GM21515 (cell line): ENCODE results near the gene ITPR2.
"Not testable (repeated sequence)": the region's sequence is repeated elsewhere in the genome, so short reads cannot be mapped to it uniquely, and the experiment has no call there.

Experiments
- ATAC-seq: cut with Tn5 transposase; IDR thresholded peaks from one replicate; pipeline ENCODE4 v1.9.1; 2021; ENCODE audit not compliant: unreplicated experiment

The ITPR2 gene

GRCh38 chr12:26327975-26328644 is 504.9 kb downstream of the ITPR2 start:
- ATAC-seq = no peak

GRCh38 chr12:26323673-26324072 is 509.3 kb downstream of the ITPR2 start:
- ATAC-seq = no peak

GRCh38 chr12:26319511-26319910 is 513.5 kb downstream of the ITPR2 start:
- no peak for ATAC-seq

GRCh38 chr12:26318661-26319068 is 514.3 kb downstream of the ITPR2 start:
- peak; percentile 91 for ATAC-seq

GRCh38 chr12:26317942-26318575 is 514.9 kb downstream of the ITPR2 start:
- peak; percentile 29 for ATAC-seq

- not testable (repeated sequence) for ATAC-seq
Observed at GRCh38 chr12:26314103-26314502, 518.9 kb downstream of the ITPR2 start.

- not testable (repeated sequence) for ATAC-seq
Observed at GRCh38 chr12:26310489-26310888, 522.5 kb downstream of the ITPR2 start.

- no peak for ATAC-seq
Observed at GRCh38 chr12:26309634-26310033, 523.4 kb downstream of the ITPR2 start.

- no peak for ATAC-seq
Observed at GRCh38 chr12:26304273-26304672, 528.7 kb downstream of the ITPR2 start.

GRCh38 chr12:26303418-26303817 is 529.6 kb downstream of the ITPR2 start:
- no peak for ATAC-seq

GRCh38 chr12:26302776-26303175 is 530.2 kb downstream of the ITPR2 start:
- no peak for ATAC-seq

- no peak for ATAC-seq
Observed at GRCh38 chr12:26299751-26300150, 533.2 kb downstream of the ITPR2 start.

GRCh38 chr12:26298785-26299621 is 534.0 kb downstream of the ITPR2 start:
- peak; percentile 98 for ATAC-seq

GRCh38 chr12:26297396-26298070 is 535.5 kb downstream of the ITPR2 start:
- no peak for ATAC-seq

GRCh38 chr12:26295001-26295400 is 538.0 kb downstream of the ITPR2 start:
- no peak for ATAC-seq

- no peak for ATAC-seq
Observed at GRCh38 chr12:26293612-26294011, 539.4 kb downstream of the ITPR2 start.

- no peak for ATAC-seq
Observed at GRCh38 chr12:26292596-26292995, 540.4 kb downstream of the ITPR2 start.

GRCh38 chr12:26290565-26290964 is 542.4 kb downstream of the ITPR2 start:
- ATAC-seq = no peak

GRCh38 chr12:26287671-26288381 is 545.2 kb downstream of the ITPR2 start:
- ATAC-seq = no peak
